Activated CD8-positive, alpha-beta memory T cell treated with anti-CD3 and anti-CD28 coated beads, Interleukin-2, amount 10 ng/mL, durations not matched to agents 7 days and 5 days (primary cell): ENCODE data around the gene SAP25. TPM values are rescaled to one million over a fixed set of nuclear protein-coding genes. Genes with fewer than 3 reads are reported as not detected.

Experiments used
- ATAC-seq: fragments of 150-1000 bp; cut with Tn5 transposase; one replicate; pipeline ENCODE4 v1.10.0; 2021; ENCODE audit warnings: moderate library complexity
- CTCF ChIA-PET: fragments of 350-600 bp; sonication (Branson Sonifier 250); formaldehyde crosslinking; loops from one replicate; lab custom pipeline; 2021; ENCODE audit warnings: antibody characterized with exemption; lab: Charles Lee
- DNase-seq: peaks from one replicate; pipeline ENCODE4 v3.0.0-alpha.2; 2020
- H3K27ac Mint-ChIP-seq: one replicate; pipeline ENCODE4 v1.8.0; 2021; ENCODE audit warnings: mild to moderate bottlenecking, mixed read lengths
- H3K27me3 Mint-ChIP-seq: one replicate; pipeline ENCODE4 v1.8.0; 2021; ENCODE audit warnings: mixed read lengths
- H3K36me3 Mint-ChIP-seq: one replicate; pipeline ENCODE4 v1.8.0; 2021; ENCODE audit warnings: mild to moderate bottlenecking, mixed read lengths
- H3K4me1 Mint-ChIP-seq: one replicate; pipeline ENCODE4 v1.8.0; 2021; ENCODE audit warnings: mixed read lengths
- H3K4me3 Mint-ChIP-seq: one replicate; pipeline ENCODE4 v1.8.0; 2021; ENCODE audit warnings: mild to moderate bottlenecking, moderate library complexity, mixed read lengths
- H3K9me3 Mint-ChIP-seq: one replicate; pipeline ENCODE4 v1.8.0; 2022; ENCODE audit warnings: low read depth, mixed read lengths
- total RNA-seq, 2 experiments: library from RNA; stranded (reverse); gene quantifications; one replicate each; pipeline ENCODE4 v1.2.3, GENCODE V29; 2021

Gene SAP25
- total RNA-seq, 2 experiments from 2014 or later = 18.2 to 26.3 TPM

- Mint-ChIP-seq H3K36me3 (peaks cover 19% of the 10 kb centered on the region), H3K27ac (no peak overlapping the region), H3K4me3 (no peak overlapping the region), H3K9me3 (no peaks in the 10 kb centered on the region), H3K27me3 (no peaks in the 10 kb centered on the region), H3K4me1 (peaks cover 16% of the 10 kb centered on the region)
- ATAC-seq = no peak
- CTCF ChIA-PET = interaction anchor here (0.8 to 1.4 kb wide), 2 partner anchors 14 to 19 kb away, joined by 4 to 6 read pairs; no protein-coding TSS in a partner anchor
- DNase-seq = no peak
Observed at GRCh38 chr7:100578246-100579183, 4.8 kb upstream of the SAP25 start.

DNA sequence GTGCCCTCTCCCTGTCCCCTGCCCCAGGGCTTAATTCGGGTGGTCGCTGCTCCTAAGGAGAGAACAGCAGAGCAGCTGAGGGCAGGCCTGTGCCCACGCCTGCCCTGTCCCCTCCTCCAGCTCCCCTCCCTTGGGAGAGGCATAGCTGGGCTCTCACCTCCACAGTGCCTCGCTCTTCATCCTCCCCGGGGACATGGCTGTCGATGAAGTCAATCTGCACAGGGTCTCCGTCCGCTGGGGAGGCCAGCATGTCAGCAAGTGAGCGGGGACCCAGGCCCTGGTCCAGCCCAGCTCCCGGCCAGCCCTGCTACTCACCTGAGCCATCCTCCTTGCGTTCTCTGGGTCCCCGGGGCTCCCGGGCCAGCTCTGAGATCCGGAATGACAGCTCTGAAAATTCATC, 3.8 kb upstream of the SAP25 start:
- Mint-ChIP-seq H3K27me3 (no peaks in the 10 kb centered on the region), H3K4me3 (no peak overlapping the region), H3K36me3 (peaks cover 19% of the 10 kb centered on the region), H3K9me3 (no peaks in the 10 kb centered on the region), H3K4me1 (peaks cover 6% of the 10 kb centered on the region), H3K27ac (no peak overlapping the region)
- no peak for ATAC-seq
- DNase-seq = no peak
- CTCF ChIA-PET = no interaction called here

DNA sequence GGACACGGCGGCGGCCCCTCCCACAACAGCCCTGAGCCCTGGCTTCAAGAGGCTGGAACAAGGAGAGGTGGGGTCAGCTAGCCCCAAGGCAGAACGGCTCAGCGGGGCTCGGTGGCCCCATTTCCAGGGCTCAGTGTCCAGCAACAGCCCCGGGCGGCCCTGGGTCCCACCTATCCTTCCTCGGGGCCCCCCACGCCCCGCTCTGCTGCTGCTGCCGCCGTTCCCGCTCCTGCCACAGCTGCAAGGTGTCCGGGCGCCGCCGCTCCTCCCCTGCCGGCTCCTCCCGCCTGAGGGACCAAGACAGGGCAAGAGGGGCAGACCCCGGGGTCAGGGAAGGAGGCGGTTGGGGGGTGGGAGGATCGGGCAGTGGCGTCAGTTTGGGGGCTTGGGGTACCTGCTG, 3.4 kb upstream of the SAP25 start:
- ATAC-seq = no peak
- Mint-ChIP-seq H3K27ac (no peak overlapping the region), H3K4me3 (no peak overlapping the region), H3K36me3 (peaks cover 19% of the 10 kb centered on the region), H3K27me3 (no peaks in the 10 kb centered on the region), H3K9me3 (no peaks in the 10 kb centered on the region), H3K4me1 (peaks cover 4% of the 10 kb centered on the region)
- no peak for DNase-seq
- CTCF ChIA-PET = no interaction called here

DNA sequence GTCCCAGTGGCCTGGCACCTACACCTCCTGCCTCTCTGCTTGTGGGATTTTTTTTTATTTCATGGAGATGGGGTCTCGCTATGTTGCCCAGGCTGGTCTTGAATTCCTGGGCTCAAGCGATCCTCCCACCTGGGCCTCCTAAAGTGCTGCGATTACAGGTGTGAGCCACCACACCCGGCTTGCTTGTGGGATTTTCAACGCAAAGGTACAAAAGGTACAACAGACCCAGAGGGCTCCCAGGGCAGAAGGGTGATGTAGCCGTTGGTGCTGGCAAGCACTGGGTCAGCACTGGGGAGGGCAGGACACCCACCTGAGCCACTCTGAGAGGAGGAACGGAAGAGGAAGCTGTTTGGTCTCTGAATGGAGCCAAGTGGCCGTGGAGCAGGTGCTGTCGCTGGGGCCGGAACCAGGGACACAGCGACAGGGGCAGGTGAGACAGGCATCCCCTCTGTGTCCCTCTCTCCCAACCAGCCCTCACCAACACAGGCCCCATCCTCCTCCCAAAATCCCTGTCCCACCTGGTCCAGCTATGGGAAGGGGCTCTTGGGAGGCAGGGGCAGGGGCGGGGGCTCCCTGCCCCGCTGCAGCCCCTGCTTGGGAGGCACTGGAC, 2.8 kb upstream of the SAP25 start:
- Mint-ChIP-seq H3K9me3 (no peaks in the 10 kb centered on the region), H3K4me3 (no peak overlapping the region), H3K27me3 (no peaks in the 10 kb centered on the region), H3K27ac (no peak overlapping the region), H3K36me3 (peaks cover 19% of the 10 kb centered on the region), H3K4me1 (peaks cover 7% of the 10 kb centered on the region)
- CTCF ChIA-PET = no interaction called here
- ATAC-seq = no peak
- DNase-seq = no peak

DNA sequence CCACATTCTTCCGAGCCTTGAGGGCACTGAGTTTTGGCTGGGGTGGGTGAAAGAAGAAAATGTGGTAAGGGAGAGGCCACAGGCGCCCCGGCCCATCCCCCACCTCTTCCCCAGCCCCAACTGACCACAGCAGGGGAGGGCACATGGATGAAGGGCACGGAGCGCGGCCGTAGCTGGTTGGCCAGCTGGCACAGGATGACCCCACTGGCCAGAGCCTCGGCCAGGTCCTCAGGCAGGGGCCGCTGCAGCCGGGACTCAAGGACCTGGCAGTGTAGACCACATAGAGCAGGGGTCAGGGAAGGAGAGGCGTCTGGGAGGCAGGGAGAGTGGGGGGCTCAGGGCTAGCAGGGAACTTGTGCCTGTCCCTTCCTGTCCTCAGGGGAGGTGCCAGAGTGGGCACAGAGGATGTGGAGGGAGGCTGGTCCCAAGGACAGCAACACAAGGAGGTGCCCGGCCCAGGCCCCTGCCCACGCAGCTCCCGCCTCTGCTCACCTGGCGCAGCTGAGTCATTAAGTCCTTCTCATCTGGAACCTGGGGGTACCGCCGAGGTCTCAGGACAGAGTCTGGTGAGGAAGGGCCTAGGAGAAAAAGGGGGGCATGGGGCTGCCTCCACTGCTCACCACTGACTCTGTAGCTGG, 2.2 kb upstream of the SAP25 start:
- no peak overlapping the region for H3K27ac Mint-ChIP-seq
- CTCF ChIA-PET = no interaction called here
- H3K4me1 Mint-ChIP-seq = peaks cover 7% of the 10 kb centered on the region

GRCh38 chr7:100575206-100575631, 1.5 kb upstream of the SAP25 start:
- CTCF ChIA-PET = no interaction called here
- DNase-seq = no peak
- peaks cover 11% of the 10 kb centered on the region for H3K4me1 Mint-ChIP-seq
- H3K27me3 Mint-ChIP-seq = no peaks in the 10 kb centered on the region
- no peak for ATAC-seq
- peaks cover 16% of the 10 kb centered on the region for H3K36me3 Mint-ChIP-seq
- no peak overlapping the region for H3K27ac Mint-ChIP-seq
- H3K9me3 Mint-ChIP-seq = no peaks in the 10 kb centered on the region
- H3K4me3 Mint-ChIP-seq = no peak overlapping the region

More for the DNA sequence above, 2.2 kb upstream of the SAP25 start:
- DNase-seq (no peak), ATAC-seq (no peak)
- H3K27me3 Mint-ChIP-seq = no peaks in the 10 kb centered on the region
- peaks cover 16% of the 10 kb centered on the region for H3K36me3 Mint-ChIP-seq
- H3K9me3 Mint-ChIP-seq = no peaks in the 10 kb centered on the region
- H3K4me3 Mint-ChIP-seq = no peak overlapping the region

GRCh38 chr7:100574362-100575205, 884 bp upstream of the SAP25 start:
- no peak overlapping the region for H3K27ac Mint-ChIP-seq
- no peaks in the 10 kb centered on the region for H3K27me3 Mint-ChIP-seq
- CTCF ChIA-PET = no interaction called here
- peaks cover 13% of the 10 kb centered on the region for H3K36me3 Mint-ChIP-seq
- DNase-seq (no peak), ATAC-seq (no peak)
- no peak overlapping the region for H3K4me3 Mint-ChIP-seq
- no peaks in the 10 kb centered on the region for H3K9me3 Mint-ChIP-seq
- H3K4me1 Mint-ChIP-seq = peaks cover 15% of the 10 kb centered on the region

DNA sequence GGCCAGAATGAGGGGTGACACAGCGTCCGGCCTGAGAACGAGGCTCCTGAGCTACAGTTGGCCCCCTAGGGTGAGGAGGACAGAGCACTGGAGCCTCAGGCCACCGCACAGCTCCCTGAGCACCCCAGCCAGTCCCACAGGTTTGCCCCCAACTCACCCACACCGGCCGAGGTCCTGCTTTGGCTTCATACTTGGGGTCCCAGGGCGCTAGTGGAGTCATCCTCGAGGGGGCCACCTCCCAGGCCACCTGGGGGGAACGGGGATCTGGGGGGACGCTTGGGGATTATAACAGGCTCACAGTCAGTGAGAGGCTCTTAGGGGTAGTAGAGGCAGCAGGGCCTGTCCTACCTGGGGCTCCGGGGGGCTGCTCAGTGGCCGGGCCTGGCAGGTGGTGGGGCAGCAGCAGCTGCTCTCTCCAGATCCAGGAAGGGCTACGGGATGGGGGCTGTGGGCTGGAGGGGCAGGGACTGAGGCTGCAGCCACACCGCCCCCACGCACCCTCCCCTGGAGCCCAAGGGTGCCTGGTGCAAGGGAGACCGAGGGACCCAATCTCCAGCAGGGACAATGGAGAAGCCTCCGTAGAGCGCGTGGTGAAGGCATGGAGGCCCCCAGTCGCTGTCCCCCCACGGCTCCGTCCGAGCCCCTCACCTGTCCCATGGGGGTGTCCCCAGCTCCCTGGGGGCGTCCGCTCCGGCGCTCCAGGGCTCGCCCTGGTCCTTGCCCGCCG, 588 bp downstream of the SAP25 start:
- Mint-ChIP-seq H3K4me1 (peaks cover 30% of the 10 kb centered on the region), H3K27ac (no peak overlapping the region), H3K4me3 (no peak overlapping the region), H3K27me3 (no peaks in the 10 kb centered on the region), H3K36me3 (peaks cover 8% of the 10 kb centered on the region), H3K9me3 (no peaks in the 10 kb centered on the region)
- CTCF ChIA-PET = interaction anchor here (0.9 to 1.1 kb wide), 3 partner anchors 9 to 90 kb away, joined by 3 to 4 read pairs (median 3); no protein-coding TSS in a partner anchor
- ATAC-seq (no peak), DNase-seq (no peak)

- Mint-ChIP-seq H3K27ac (no peak overlapping the region), H3K9me3 (no peaks in the 10 kb centered on the region), H3K27me3 (no peaks in the 10 kb centered on the region), H3K4me1 (peaks cover 37% of the 10 kb centered on the region), H3K36me3 (peaks cover 8% of the 10 kb centered on the region), H3K4me3 (no peak overlapping the region)
- no peak for DNase-seq
- CTCF ChIA-PET = interaction anchor here (0.9 to 1.1 kb wide), 3 partner anchors 10 to 90 kb away, joined by 3 to 4 read pairs (median 3); no protein-coding TSS in a partner anchor
- ATAC-seq = no peak
Observed at GRCh38 chr7:100572281-100572948, 1.3 kb downstream of the SAP25 start.

DNA sequence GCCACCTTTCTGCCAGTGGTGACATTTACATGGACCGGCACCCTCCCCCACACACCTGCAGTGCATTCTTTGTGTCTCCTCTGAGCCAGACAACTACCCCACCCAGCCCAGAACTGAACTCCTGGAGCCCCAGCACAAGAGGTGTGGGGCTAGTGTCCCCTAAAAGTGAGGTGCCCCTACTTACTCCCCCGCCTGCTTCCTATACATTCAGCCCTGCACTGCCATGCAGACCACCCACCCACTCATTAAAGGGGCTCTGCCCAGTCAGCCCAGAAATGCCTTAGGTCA, 1.9 kb downstream of the SAP25 start:
- ATAC-seq (no peak), DNase-seq (no peak)
- no peaks in the 10 kb centered on the region for H3K27me3 Mint-ChIP-seq
- no peaks in the 10 kb centered on the region for H3K9me3 Mint-ChIP-seq
- no peak overlapping the region for H3K27ac Mint-ChIP-seq
- CTCF ChIA-PET = interaction anchor here (0.7 to 1.7 kb wide), 6 partner anchors 9 to 121 kb away, joined by 3 to 11 read pairs (median 3); no protein-coding TSS in a partner anchor
- peaks cover 43% of the 10 kb centered on the region for H3K4me1 Mint-ChIP-seq
- H3K36me3 Mint-ChIP-seq = peaks cover 8% of the 10 kb centered on the region
- H3K4me3 Mint-ChIP-seq = no peak overlapping the region

DNA sequence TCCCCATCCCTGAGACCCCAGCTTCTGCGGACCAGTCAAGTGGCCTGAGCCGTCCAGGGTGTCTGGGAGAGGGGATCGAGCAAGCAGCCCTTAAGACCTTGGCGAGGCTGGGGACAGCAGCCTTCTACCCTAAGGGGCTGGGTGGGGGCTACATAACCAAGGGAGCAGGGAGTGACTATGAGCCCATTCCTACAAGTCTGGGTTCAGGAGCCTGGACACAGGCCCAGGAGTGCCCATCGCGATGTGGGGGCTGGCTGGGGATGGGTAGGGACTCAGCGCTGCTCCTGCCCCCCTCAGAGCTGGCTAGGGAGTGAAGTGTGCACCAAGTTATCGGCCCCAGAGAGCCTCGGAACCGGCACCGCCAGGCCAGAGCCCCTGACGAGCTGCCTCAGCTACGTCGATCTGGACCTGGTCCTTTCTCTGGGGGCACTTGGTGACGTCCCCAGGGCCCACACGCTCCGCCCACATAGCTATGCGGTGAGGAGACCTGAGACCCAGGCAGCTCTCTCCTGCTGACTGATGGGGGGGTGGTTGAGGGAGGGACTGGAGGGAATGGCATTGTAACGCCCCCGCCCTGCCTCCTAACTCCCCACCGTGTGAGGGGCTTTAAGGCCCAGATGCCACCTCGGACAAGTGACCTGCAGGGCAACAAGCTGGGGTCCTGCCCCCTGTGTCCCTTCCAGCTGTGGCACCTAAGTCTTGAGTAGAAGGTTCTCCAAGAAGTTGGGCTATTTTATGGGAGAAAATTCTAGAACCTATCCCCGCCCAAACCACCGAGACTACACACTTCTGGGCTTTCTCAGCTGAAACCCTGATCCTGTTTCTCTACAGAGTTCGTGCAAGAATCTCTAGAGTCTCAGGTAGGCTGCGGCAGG, 2.5 kb downstream of the SAP25 start:
- H3K4me3 Mint-ChIP-seq = no peak overlapping the region

More for the DNA sequence above, 2.5 kb downstream of the SAP25 start:
- Mint-ChIP-seq H3K9me3 (no peaks in the 10 kb centered on the region), H3K27ac (no peak overlapping the region), H3K36me3 (peaks cover 5% of the 10 kb centered on the region), H3K4me1 (peaks cover 46% of the 10 kb centered on the region), H3K27me3 (no peaks in the 10 kb centered on the region)
- ATAC-seq (no peak), DNase-seq (no peak)
- CTCF ChIA-PET = interaction anchor here (0.7 to 1.7 kb wide), 10 partner anchors 8 to 122 kb away, joined by 3 to 11 read pairs (median 3); partner anchors contain the start of genes FBXO24 and MOSPD3
